Left ventricle myocardium inferior (tissue), 1 donor: ENCODE measurements around the gene UROC1. TPM values are rescaled to one million over a fixed set of nuclear protein-coding genes. Genes with fewer than 3 reads are reported as not detected.

Experiments
- DNase-seq: peaks from one replicate; pipeline ENCODE4 v3.0.0-alpha.2; 2020
- H3K27ac ChIP-seq: fragments of 200-600 bp; replicated peaks from 2 replicates; pipeline ENCODE4 v1.8.0; 2021
- H3K27me3 ChIP-seq: fragments of 200-600 bp; 2 replicates; pipeline ENCODE4 v1.8.0; 2021; ENCODE audit warnings: low read depth
- H3K36me3 ChIP-seq: fragments of 200-600 bp; 2 replicates; pipeline ENCODE4 v1.8.0; 2021
- H3K4me1 ChIP-seq: fragments of 200-600 bp; 2 replicates; pipeline ENCODE4 v1.8.0; 2021
- H3K4me3 ChIP-seq: fragments of 200-600 bp; 2 replicates; pipeline ENCODE4 v1.8.0; 2021; ENCODE audit warnings: mild to moderate bottlenecking, moderate library complexity
- H3K9me3 ChIP-seq: fragments of 200-600 bp; replicated peaks from 2 replicates; pipeline ENCODE4 v1.8.0; 2021
- CTCF ChIP-seq: fragments of 200-600 bp; IDR thresholded peaks from 2 replicates; pipeline ENCODE4 v1.8.0; 2021; ENCODE audit warnings: antibody characterized with exemption, mild to moderate bottlenecking, borderline replicate concordance
- intact Hi-C: fragments of 100-400 bp; cut with micrococcal nuclease; formaldehyde crosslinking; loops from one replicate; pipeline ENCODE4 v1.11.0; 2022
- total RNA-seq: library from RNA; stranded (reverse); fragmentation: NEBNext Ultra II Directional; extraction: Animal tissue kit (Norgen Biotek cat#: 25700); gene quantifications from one replicate; pipeline ENCODE4 v1.2.1, GENCODE V29; 2021
- donor health status: DM: no; HTN: yes; CAD: no; lungs with severe emphysema.

Gene UROC1
- total RNA-seq, 1 donor from 2014 or later, result not detected

DNA sequence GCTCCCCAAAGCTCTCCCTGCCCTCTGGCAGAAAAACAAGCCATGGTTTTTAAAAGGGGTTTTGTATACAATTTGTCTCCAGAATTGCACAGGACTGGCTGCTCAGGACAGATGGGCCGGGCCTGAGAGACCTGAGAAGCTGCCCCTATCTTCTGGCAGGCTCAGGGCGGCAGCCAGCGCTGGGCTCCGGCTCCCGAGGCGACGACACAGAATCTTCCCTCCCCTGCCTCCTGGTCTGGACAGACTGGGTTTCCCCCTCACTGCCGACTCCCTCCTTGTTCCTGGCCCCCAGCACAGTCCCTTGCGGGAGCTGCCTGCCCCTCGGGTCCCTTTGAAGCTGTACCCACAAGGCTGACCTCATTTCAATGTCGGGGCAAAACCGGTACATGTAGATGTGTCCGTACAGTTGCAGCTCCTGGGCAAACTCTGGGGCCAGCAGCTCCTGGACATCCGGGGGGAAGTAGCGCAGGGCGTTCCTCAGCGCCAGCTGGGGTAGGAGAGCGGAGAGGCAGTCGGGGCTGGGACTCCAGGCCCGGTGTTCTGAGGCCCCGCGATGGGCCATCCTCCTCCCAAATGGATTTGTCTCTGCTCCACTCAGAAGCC is 7.2 kb downstream of the UROC1 start:
- H3K4me3 ChIP-seq, result no peak overlapping the region
- no peak for TF ChIP-seq CTCF

GRCh38 chr3:126509597-126510307 is 7.8 kb downstream of the UROC1 start:
- Histone ChIP-seq H3K27ac (no peak overlapping the region), H3K4me3 (no peak overlapping the region), H3K9me3 (no peaks in the 10 kb centered on the region), H3K27me3 (peaks cover 11% of the 10 kb centered on the region), H3K36me3 (no peaks in the 10 kb centered on the region), H3K4me1 (peaks cover 9% of the 10 kb centered on the region)
- DNase-seq, result no peak
- TF ChIP-seq CTCF, result no peak
- intact Hi-C loops, result no loop called here

More for the DNA sequence above, 7.2 kb downstream of the UROC1 start:
- H3K27me3 ChIP-seq, result peaks cover 8% of the 10 kb centered on the region
- H3K27ac ChIP-seq, result no peak overlapping the region
- DNase-seq, result no peak
- no peaks in the 10 kb centered on the region for H3K9me3 ChIP-seq
- intact Hi-C loops, result no loop called here
- H3K4me1 ChIP-seq, result peaks cover 9% of the 10 kb centered on the region
- H3K36me3 ChIP-seq, result no peaks in the 10 kb centered on the region

DNA sequence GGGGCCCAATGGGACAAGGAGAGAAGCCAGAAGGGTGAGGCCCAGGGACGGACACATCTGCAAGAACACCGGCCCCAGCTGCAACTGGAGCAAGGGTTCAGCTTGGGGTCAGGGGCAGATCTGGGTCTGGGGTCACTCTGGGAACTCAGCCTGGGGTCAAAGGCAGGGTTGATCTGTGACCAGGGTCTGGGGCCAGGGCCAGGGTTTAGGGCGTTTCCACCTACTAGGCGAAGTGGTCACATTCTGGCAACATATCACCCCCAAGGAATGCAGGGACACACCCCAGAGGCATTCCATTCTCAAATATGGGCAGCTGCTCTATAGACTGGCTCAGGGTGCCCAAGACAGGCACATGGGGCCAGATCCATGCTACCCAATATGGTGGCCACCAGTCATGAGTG is 9.0 kb downstream of the UROC1 start:
- Histone ChIP-seq H3K9me3 (no peaks in the 10 kb centered on the region), H3K36me3 (no peaks in the 10 kb centered on the region), H3K27ac (no peak overlapping the region), H3K4me1 (peaks cover 9% of the 10 kb centered on the region), H3K27me3 (peaks cover 15% of the 10 kb centered on the region), H3K4me3 (no peak overlapping the region)
- intact Hi-C loops, result no loop called here
- no peak for TF ChIP-seq CTCF
- no peak for DNase-seq

GRCh38 chr3:126507886-126508285 is 9.7 kb downstream of the UROC1 start:
- H3K36me3 ChIP-seq, result no peaks in the 10 kb centered on the region
- intact Hi-C loops, result no loop called here
- peaks cover 6% of the 10 kb centered on the region for H3K4me1 ChIP-seq
- DNase-seq, result no peak
- H3K4me3 ChIP-seq, result no peak overlapping the region
- no peaks in the 10 kb centered on the region for H3K9me3 ChIP-seq
- no peak overlapping the region for H3K27ac ChIP-seq
- peaks cover 15% of the 10 kb centered on the region for H3K27me3 ChIP-seq
- TF ChIP-seq CTCF, result no peak

DNA sequence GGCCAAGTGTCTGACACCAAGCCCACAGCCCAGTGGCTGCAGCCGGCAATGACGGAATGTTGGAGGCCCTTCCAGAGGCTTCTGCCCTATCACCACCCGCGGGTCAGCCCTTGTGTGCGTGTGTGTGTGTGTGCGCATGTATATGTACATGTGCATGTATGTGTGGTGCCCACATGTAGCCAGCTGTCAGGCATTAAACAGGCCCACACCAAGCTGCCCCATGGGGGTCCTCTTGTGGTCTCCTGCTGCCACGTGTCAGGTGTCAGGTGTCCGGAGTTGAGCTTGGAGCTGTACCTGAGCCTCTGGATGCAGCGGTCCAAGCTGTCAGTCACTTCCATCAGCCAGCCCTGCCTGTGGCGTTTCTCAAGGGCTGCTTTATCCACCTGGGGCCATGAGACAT is 13.9 kb downstream of the UROC1 start:
- TF ChIP-seq CTCF, result no peak
- no peak for DNase-seq

More for the DNA sequence above, 13.9 kb downstream of the UROC1 start:
- H3K4me3 ChIP-seq, result no peak overlapping the region
- no peaks in the 10 kb centered on the region for H3K36me3 ChIP-seq
- intact Hi-C loops, result no loop called here
- no peaks in the 10 kb centered on the region for H3K9me3 ChIP-seq
- peaks cover 6% of the 10 kb centered on the region for H3K4me1 ChIP-seq
- H3K27ac ChIP-seq, result no peak overlapping the region
- H3K27me3 ChIP-seq, result peaks cover 15% of the 10 kb centered on the region
